Measurements from ENCODE around the gene CFAP58. TPM values are rescaled to one million over a fixed set of nuclear protein-coding genes. Genes with fewer than 3 reads are reported as not detected.

Gene CFAP58
- polyA plus RNA-seq, 3 donors = 0.34 to 0.58 (median 0.45) TPM

- DNase-seq = no peak
Measured at GRCh38 chr10:104321226-104321625, 32.4 kb upstream of the CFAP58 start.

GRCh38 chr10:104321725-104322415 is 31.8 kb upstream of the CFAP58 start:
- DNase-seq = no peak

- DNase-seq = no peak
Measured at GRCh38 chr10:104322416-104322782, 31.2 kb upstream of the CFAP58 start.

- no peak for DNase-seq
Measured at GRCh38 chr10:104323085-104323484, 30.5 kb upstream of the CFAP58 start.

GRCh38 chr10:104323760-104324201 is 29.9 kb upstream of the CFAP58 start:
- DNase-seq = no peak

- no peak for DNase-seq
Measured at GRCh38 chr10:104324221-104324686, 29.4 kb upstream of the CFAP58 start.

GRCh38 chr10:104324931-104325330 is 28.7 kb upstream of the CFAP58 start:
- DNase-seq = no peak

- DNase-seq = no peak
Measured at GRCh38 chr10:104325436-104326435, 27.9 kb upstream of the CFAP58 start.

GRCh38 chr10:104326991-104327610 is 26.5 kb upstream of the CFAP58 start:
- DNase-seq = no peak

GRCh38 chr10:104327745-104328645 is 25.6 kb upstream of the CFAP58 start:
- DNase-seq = no peak

GRCh38 chr10:104328646-104328895 is 25.1 kb upstream of the CFAP58 start:
- DNase-seq = no peak

GRCh38 chr10:104328896-104329710 is 24.5 kb upstream of the CFAP58 start:
- DNase-seq = no peak

- DNase-seq = no peak
Measured at GRCh38 chr10:104329735-104330134, 23.9 kb upstream of the CFAP58 start.

- no peak for DNase-seq
Measured at GRCh38 chr10:104330168-104331110, 23.2 kb upstream of the CFAP58 start.

GRCh38 chr10:104331208-104331838 is 22.3 kb upstream of the CFAP58 start:
- DNase-seq = no peak

GRCh38 chr10:104332243-104333031 is 21.2 kb upstream of the CFAP58 start:
- DNase-seq = no peak

GRCh38 chr10:104333032-104333727 is 20.5 kb upstream of the CFAP58 start:
- no peak for DNase-seq

Data from renal pelvis (tissue), 4 donors.